ENCODE data around the gene NRXN3. TPM values are rescaled to one million over a fixed set of nuclear protein-coding genes. Genes with fewer than 3 reads are reported as not detected.

Gene NRXN3
- total and polyA plus RNA-seq, 8 donors: 0.53 to 2.5 (median 1.5) TPM

- intact Hi-C loops (cut with DNase I): no loop called here
These were observed 1332.1 kb downstream of the NRXN3 start for GRCh38 chr14:79502136-79502750.

GRCh38 chr14:79502751-79503148, 1332.6 kb downstream of the NRXN3 start:
- no peaks in the 10 kb centered on the region for H3K27me3 ChIP-seq
- no peak for TF ChIP-seq CTCF (IDR thresholded peaks at IDR 0.05)
- DNase-seq (no peak), ATAC-seq (no peak), FAIRE-seq (no peak)
- H3K36me3 ChIP-seq: no peaks in the 10 kb centered on the region
- intact Hi-C loops (cut with DNase I): no loop called here
- WGBS, 2 donors: 65 to 85% methylated on average over 1 of the region's 1 CpG
- no peak overlapping the region for H3K27ac ChIP-seq
- H3K9me3 ChIP-seq: no peaks in the 10 kb centered on the region
- H3K4me3 ChIP-seq: no peak overlapping the region
- no peaks in the 10 kb centered on the region for H3K4me1 ChIP-seq

More at GRCh38 chr14:79502136-79502750, 1332.1 kb downstream of the NRXN3 start:
- H3K4me1 ChIP-seq: no peaks in the 10 kb centered on the region
- no peak for DNase-seq
- H3K27me3 ChIP-seq: no peaks in the 10 kb centered on the region
- 78 to 97% methylated on average over 3 of the region's 3 CpGs for WGBS, 2 donors
- ATAC-seq: no peak
- FAIRE-seq: no peak
- H3K4me3 ChIP-seq: no peak overlapping the region
- H3K36me3 ChIP-seq: no peaks in the 10 kb centered on the region
- H3K27ac ChIP-seq: no peak overlapping the region
- H3K9me3 ChIP-seq: no peaks in the 10 kb centered on the region
- no peak for TF ChIP-seq CTCF (IDR thresholded peaks at IDR 0.05)

GRCh38 chr14:79510659-79511058, 1340.5 kb downstream of the NRXN3 start:
- no peak for ATAC-seq
- Histone ChIP-seq H3K27me3 (no peaks in the 10 kb centered on the region), H3K36me3 (no peaks in the 10 kb centered on the region), H3K4me3 (no peak overlapping the region), H3K4me1 (no peaks in the 10 kb centered on the region), H3K27ac (no peak overlapping the region), H3K9me3 (no peaks in the 10 kb centered on the region)
- intact Hi-C loops (cut with DNase I): no loop called here
- DNase-seq: no peak
- WGBS, 2 donors: 44 to 74% methylated on average over 3 of the region's 3 CpGs
- no peak for TF ChIP-seq CTCF (IDR thresholded peaks at IDR 0.05)
- no peak for FAIRE-seq

- no peaks in the 10 kb centered on the region for H3K9me3 ChIP-seq
- no peak for DNase-seq
- no peak for TF ChIP-seq CTCF (IDR thresholded peaks at IDR 0.05)
- FAIRE-seq: no peak
- no peak overlapping the region for H3K27ac ChIP-seq
- H3K36me3 ChIP-seq: no peaks in the 10 kb centered on the region
- no peak overlapping the region for H3K4me3 ChIP-seq
- no peaks in the 10 kb centered on the region for H3K4me1 ChIP-seq
- intact Hi-C loops (cut with DNase I): no loop called here
- ATAC-seq: no peak
- no peaks in the 10 kb centered on the region for H3K27me3 ChIP-seq
- WGBS, 2 donors: 83 to 84% methylated on average over 3 of the region's 3 CpGs
These were observed 1341.0 kb downstream of the NRXN3 start for GRCh38 chr14:79511146-79511545.

- ATAC-seq: no peak
- 35 to 48% methylated on average over 1 of the region's 1 CpG for WGBS, 2 donors
- no peak for DNase-seq
- no peak for TF ChIP-seq CTCF (IDR thresholded peaks at IDR 0.05)
- Histone ChIP-seq H3K36me3 (no peaks in the 10 kb centered on the region), H3K4me1 (no peaks in the 10 kb centered on the region), H3K4me3 (no peak overlapping the region), H3K27ac (no peak overlapping the region), H3K9me3 (no peaks in the 10 kb centered on the region), H3K27me3 (no peaks in the 10 kb centered on the region)
- intact Hi-C loops (cut with DNase I): no loop called here
- FAIRE-seq: no peak
These were observed 1343.3 kb downstream of the NRXN3 start for GRCh38 chr14:79513446-79513845.

Measured in pancreas (tissue), 10 donors.